HepG2 (cell line): Measurements from ENCODE around the gene CFAP300. TPM values are rescaled to one million over a fixed set of nuclear protein-coding genes. Genes with fewer than 3 reads are reported as not detected.

ENCODE experiments used
- ASH2L ChIP-seq: fragments of 300-600, 200-600 bp; sonication (generic); IDR thresholded peaks from 2 replicates; pipeline ENCODE4 v1.7.0; 2017; ENCODE audit warnings: low read depth, mild to moderate bottlenecking, moderate library complexity, mixed read lengths, low read length; ENCODE audit not compliant: insufficient read length
- CEBPG ChIP-seq: IDR thresholded peaks from 2 replicates; pipeline ENCODE4 v1.6.1; 2016
- CSRNP2 ChIP-seq: sonication (generic); formaldehyde crosslinking; conservative IDR thresholded peaks from 2 replicates; pipeline ENCODE4 v1.8.0; 2022; ENCODE audit warnings: low read depth, missing genetic modification reagents
- DR1 ChIP-seq: sonication (generic); formaldehyde crosslinking; IDR thresholded peaks from 2 replicates; pipeline ENCODE4 v1.8.0; 2021; ENCODE audit warnings: mild to moderate bottlenecking, missing genetic modification reagents, inconsistent platforms
- EP300 ChIP-seq, 3 experiments: sonication (generic) in 1 of 3; formaldehyde crosslinking in 1 of 3; IDR thresholded peaks; 2 replicates each; pipeline versions ENCODE4 v1.5.1 to v1.6.1; 2011 to 2020; ENCODE audit warnings: low read depth in 2 of 3, low read length in 2 of 3, borderline replicate concordance in 1 of 3, improper control_type of control experiment in 1 of 3, mild to moderate bottlenecking in 1 of 3, missing genetic modification reagents in 1 of 3, moderate library complexity in 1 of 3
- IKZF5 ChIP-seq: IDR thresholded peaks from 2 replicates; pipeline ENCODE4 v1.6.1; 2018; ENCODE audit warnings: missing genetic modification reagents, mild to moderate bottlenecking, missing compliant biosample characterization
- RFX1 ChIP-seq: fragments of 450-650 bp; IDR thresholded peaks from 2 replicates; pipeline ENCODE4 v1.6.1; 2017
- SAFB2 ChIP-seq: sonication (generic); formaldehyde crosslinking; IDR thresholded peaks from 2 replicates; pipeline ENCODE4 v1.5.1; 2020; ENCODE audit warnings: missing genetic modification reagents, low read depth, mild to moderate bottlenecking, borderline replicate concordance
- SALL1 ChIP-seq: sonication (generic); formaldehyde crosslinking; IDR thresholded peaks from 2 replicates; pipeline ENCODE4 v1.8.0; 2022; ENCODE audit warnings: mild to moderate bottlenecking, missing genetic modification reagents
- SNAPC2 ChIP-seq: sonication (generic); formaldehyde crosslinking; IDR thresholded peaks from 2 replicates; pipeline ENCODE4 v1.8.1; 2022; ENCODE audit warnings: mild to moderate bottlenecking, missing genetic modification reagents
- SP5 ChIP-seq: IDR thresholded peaks from 2 replicates; pipeline ENCODE4 v1.6.1; 2016; ENCODE audit warnings: low read depth, borderline replicate concordance
- SRSF1 ChIP-seq: fragments of 200-400 bp; formaldehyde crosslinking; optimal IDR thresholded peaks from 2 replicates; pipeline ENCODE3; 2017; ENCODE audit warnings: mild to moderate bottlenecking, low read depth, low read length, moderate library complexity
- SYNCRIP ChIP-seq: fragments of 200-400 bp; formaldehyde crosslinking; IDR thresholded peaks from 2 replicates; pipeline ENCODE4 v1.6.1; 2018; ENCODE audit warnings: mild to moderate bottlenecking, low read depth, low read length; ENCODE audit not compliant: insufficient read depth
- THAP9 ChIP-seq: sonication (generic); formaldehyde crosslinking; IDR thresholded peaks from 2 replicates; pipeline ENCODE4; 2020; ENCODE audit warnings: missing genetic modification reagents, mild to moderate bottlenecking, borderline replicate concordance
- ZC3H13 ChIP-seq: sonication (generic); formaldehyde crosslinking; IDR thresholded peaks from 2 replicates; pipeline ENCODE4 v1.8.1; 2023; ENCODE audit warnings: mild to moderate bottlenecking, missing genetic modification reagents, moderate library complexity
- ZEB1 ChIP-seq: IDR thresholded peaks from 2 replicates; pipeline ENCODE4 v1.6.1; 2012; ENCODE audit warnings: mild to moderate bottlenecking, low read depth, inconsistent platforms; ENCODE audit not compliant: insufficient replicate concordance
- ZNF180 ChIP-seq: sonication (generic); formaldehyde crosslinking; IDR thresholded peaks from 2 replicates; pipeline ENCODE4 v1.4.0; 2020; ENCODE audit warnings: low read depth, missing genetic modification reagents, borderline replicate concordance
- ZNF451 ChIP-seq: sonication (generic); formaldehyde crosslinking; IDR thresholded peaks from 2 replicates; pipeline ENCODE4 v1.5.0; 2020; ENCODE audit warnings: mild to moderate bottlenecking, missing genetic modification reagents
- ZNF530 ChIP-seq: sonication (generic); formaldehyde crosslinking; IDR thresholded peaks from 2 replicates; pipeline ENCODE4 v1.5.0; 2020; ENCODE audit warnings: low read depth, mild to moderate bottlenecking, missing genetic modification reagents
- ZNF543 ChIP-seq: sonication (generic); formaldehyde crosslinking; IDR thresholded peaks from 2 replicates; pipeline ENCODE4 v1.4.0; 2020; ENCODE audit warnings: mild to moderate bottlenecking, missing genetic modification reagents
- ZNF564 ChIP-seq: sonication (generic); formaldehyde crosslinking; IDR thresholded peaks from 2 replicates; pipeline ENCODE4 v1.8.1; 2023; ENCODE audit warnings: mild to moderate bottlenecking, missing genetic modification reagents
- ZNF782 ChIP-seq: sonication (generic); formaldehyde crosslinking; IDR thresholded peaks from 2 replicates; pipeline ENCODE4 v1.4.0; 2020; ENCODE audit warnings: missing genetic modification reagents, mild to moderate bottlenecking, borderline replicate concordance
- ZNF83 ChIP-seq: sonication (generic); formaldehyde crosslinking; IDR thresholded peaks from 2 replicates; pipeline ENCODE4 v1.4.0; 2020; ENCODE audit warnings: missing genetic modification reagents, mild to moderate bottlenecking, borderline replicate concordance
- ZSCAN12 ChIP-seq: sonication (generic); formaldehyde crosslinking; IDR thresholded peaks from 2 replicates; pipeline ENCODE4 v1.9.0; 2021; ENCODE audit warnings: mild to moderate bottlenecking, missing genetic modification reagents
- polyA plus RNA-seq, 8 experiments: library from polyadenylated mRNA; depleted of rRNA in 3 of 8; stranded (reverse) in 7 of 8; unstranded in 1 of 8; fragments of >200 nt; fragmentation: Illumina TruSeq in 4 of 8; extraction: Trizol in 4 of 8; gene quantifications; 2 replicates each; pipeline versions ENCODE4 v1.2.1 to v1.2.3, GENCODE V29; 2011 to 2016; ENCODE audit warnings: low read depth in 4 of 8, missing spikeins in 1 of 8, mixed read lengths in 1 of 8; ENCODE audit not compliant: insufficient read depth in 1 of 8
- total RNA-seq, 5 experiments: library from RNA; depleted of rRNA; stranded (reverse); fragments of >200 nt; fragmentation: Illumina TruSeq; extraction: Trizol; gene quantifications; 2 replicates each; pipeline ENCODE4 v1.2.3, GENCODE V29; 2016; ENCODE audit warnings: low read depth in 1 of 5

CFAP300 gene
- total and polyA plus RNA-seq, 2 of the 13 experiments (the other 11 are each of a cell fraction or from before 2014, with no cell fraction given) = not detected

DNA sequence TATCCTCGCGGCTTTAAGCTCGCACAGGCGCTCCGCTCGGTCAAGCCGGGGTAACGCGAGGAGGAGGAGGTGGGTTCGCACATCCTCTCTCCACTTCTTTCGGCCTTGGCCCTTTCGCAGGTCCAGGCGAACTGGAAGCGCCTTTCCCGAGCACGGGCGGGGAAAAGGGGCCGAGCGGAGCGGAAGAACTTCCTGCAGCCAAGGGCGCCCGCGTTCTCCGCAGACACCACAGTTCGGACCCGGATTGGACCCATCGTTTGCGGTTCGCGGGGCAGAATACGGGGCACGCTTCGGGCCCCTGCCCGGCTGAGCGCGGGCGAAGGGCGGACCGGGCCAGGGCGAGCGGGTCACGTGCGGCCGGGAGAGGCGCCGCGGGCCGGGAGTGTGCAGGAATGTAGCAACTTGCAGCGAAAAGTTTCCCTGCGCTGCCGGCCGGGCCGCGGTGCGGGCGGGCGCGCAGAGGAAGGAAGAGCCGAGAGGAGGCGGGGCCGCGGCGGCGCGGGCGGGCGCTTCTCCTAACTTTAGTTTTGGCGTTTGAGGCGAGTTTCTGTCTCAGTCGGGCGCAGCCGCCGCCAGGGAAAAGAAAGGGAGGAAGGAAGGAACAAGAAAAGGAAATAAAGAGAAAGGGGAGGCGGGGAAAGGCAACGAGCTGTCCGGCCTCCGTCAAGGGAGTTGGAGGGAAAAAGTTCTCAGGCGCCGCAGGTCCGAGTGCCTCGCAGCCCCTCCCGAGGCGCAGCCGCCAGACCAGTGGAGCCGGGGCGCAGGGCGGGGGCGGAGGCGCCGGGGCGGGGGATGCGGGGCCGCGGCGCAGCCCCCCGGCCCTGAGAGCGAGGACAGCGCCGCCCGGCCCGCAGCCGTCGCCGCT is 62.9 kb downstream of the CFAP300 start, which contains the start of gene YAP1 (continued):
- no peak for TF ChIP-seq SAFB2
- TF ChIP-seq CSRNP2 = no peak
- no peak for TF ChIP-seq SYNCRIP
- peak; percentile 35; the same call in 1 of the 2 replicates for TF ChIP-seq ZNF451
- peak; percentile 75 for TF ChIP-seq SP5 (CRISPR knock-in tag)
- peak; percentile 98 for TF ChIP-seq ZC3H13 (CRISPR knock-in tag)
- peak; percentile 44 for TF ChIP-seq ZNF782
- peak; percentile 97 for TF ChIP-seq ASH2L
- TF ChIP-seq ZNF530 (CRISPR knock-in tag) = no peak
- peak; percentile 77; the same call in 1 of the 2 replicates for TF ChIP-seq ZNF83 (CRISPR knock-in tag)
- no peak; the same call in 1 of the 2 replicates for TF ChIP-seq ZNF564
- peak; percentile 92 for TF ChIP-seq SALL1 (CRISPR knock-in tag)
- no peak for TF ChIP-seq ZEB1
- TF ChIP-seq EP300 (IDR thresholded peaks at IDR 0.05; ENCODE audit: low read depth in 2 of 2, low read length in 2 of 2) = peak in 1 of 2 experiments; percentile 66; a peak in 2 of 4 replicates
- TF ChIP-seq EP300 (CRISPR knock-in tag; IDR thresholded peaks at IDR 0.05; ENCODE audit: borderline replicate concordance) = peak; percentile 51
- TF ChIP-seq ZSCAN12 (CRISPR knock-in tag) = peak; percentile 73; the same call in 1 of the 2 replicates
- no peak for TF ChIP-seq ZNF180 (CRISPR knock-in tag)
- peak; percentile 29; the same call in 1 of the 2 replicates for TF ChIP-seq DR1
- peak; percentile 62 for TF ChIP-seq CEBPG (CRISPR knock-in tag)
- TF ChIP-seq SNAPC2 (CRISPR knock-in tag) = peak; percentile 87
- TF ChIP-seq RFX1 = no peak
- TF ChIP-seq ZNF543 = 0 out of 2 replicates have a peak, but pooled peaks have one; percentile 45
- TF ChIP-seq SRSF1 = peak; percentile 98
- peak; percentile 85 for TF ChIP-seq IKZF5 (CRISPR knock-in tag)
- peak; percentile 42; the same call in 1 of the 2 replicates for TF ChIP-seq THAP9
